DMS53 treated with DMSO at 0.1 percent for 48 hours (cell line): ENCODE results near the gene DNPH1.

Experiments
- DNase-seq: peaks from one replicate; lab custom pipeline; 2025; ENCODE audit not compliant: unreplicated experiment; lab: John Stamatoyannopoulos, UW

The DNPH1 gene

GRCh38 chr6:43185391-43185985, 43.8 kb downstream of the DNPH1 start:
- no peak for DNase-seq

DNA sequence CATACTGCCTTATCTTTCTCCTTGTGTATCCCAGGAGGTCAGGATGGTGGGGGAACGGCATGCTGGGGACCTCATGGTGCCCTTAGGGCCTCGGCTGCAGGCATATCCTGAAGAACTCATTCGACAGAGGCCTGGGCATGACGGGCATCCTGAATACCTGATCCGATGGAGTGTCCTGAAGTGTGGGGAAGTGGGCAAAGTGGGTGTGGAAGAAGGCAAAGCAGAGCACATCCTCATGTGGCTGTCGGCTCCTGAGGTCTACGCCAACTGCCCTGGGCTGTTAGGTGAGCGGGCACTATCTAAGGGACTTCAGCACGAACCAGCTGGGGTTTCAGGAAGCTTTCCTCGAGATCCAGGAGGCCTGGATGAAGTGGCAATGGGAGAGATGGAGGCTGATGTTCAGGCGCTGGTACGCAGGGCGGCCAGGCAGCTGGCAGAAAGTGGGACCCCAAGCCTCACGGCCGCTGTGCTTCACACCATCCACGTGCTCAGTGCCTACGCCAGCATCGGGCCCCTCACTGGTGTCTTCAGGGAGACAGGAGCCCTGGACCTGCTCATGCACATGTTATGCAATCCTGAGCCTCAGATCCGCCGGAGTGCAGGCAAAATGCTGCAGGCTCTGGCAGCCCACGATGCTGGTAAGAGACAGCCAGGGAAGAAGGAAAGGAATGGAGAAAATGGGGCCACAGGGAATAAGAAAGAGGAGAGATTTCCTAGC, 44.9 kb downstream of the DNPH1 start:
- DNase-seq, result no peak

- DNase-seq, result no peak
Measured at GRCh38 chr6:43183441-43183840, 45.8 kb downstream of the DNPH1 start.

DNA sequence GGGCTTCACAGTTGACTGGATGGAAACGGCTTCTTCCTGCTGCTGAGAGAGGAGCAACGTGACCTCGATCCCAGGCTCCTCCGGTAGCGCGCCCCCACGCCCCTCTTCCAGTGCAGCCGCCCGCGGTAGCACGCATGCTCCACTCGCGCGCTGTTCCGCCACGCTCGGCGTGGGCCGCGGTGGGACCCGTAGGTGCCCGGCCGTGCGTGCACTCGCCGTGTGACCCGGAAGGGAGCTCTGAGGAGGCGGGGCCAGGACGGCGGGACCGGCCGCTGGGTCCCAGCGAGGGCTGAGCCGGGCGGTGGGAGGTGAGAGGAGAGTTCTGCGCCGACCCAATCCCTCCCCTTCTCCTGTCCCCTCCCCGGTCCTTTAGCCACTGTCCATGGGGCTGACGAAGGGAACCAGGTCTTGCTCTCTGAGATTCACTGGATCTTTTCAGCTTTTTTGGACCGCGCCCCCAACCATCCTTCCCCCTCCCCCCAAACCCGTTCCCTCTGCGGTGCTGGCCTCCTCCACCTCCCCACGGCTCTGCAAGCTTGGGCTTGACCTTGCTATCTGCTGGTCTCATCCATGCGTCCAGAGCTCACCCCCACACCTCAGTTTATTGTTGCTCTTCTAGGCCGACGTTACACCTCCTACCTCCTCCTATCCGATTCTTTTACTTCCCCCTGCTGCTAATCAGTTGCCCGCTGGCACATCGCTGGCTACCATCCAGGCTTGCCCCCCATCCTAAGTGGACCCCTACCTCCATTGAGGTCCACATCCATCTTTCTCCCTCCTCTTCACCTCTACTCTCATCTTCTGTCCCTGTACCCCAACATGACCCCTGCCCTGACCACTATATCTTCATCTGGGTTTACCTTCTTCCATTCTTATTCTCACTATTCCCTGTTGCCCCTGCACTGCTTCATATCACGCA, 47.1 kb downstream of the DNPH1 start, which contains the start of gene CUL9:
Gene CUL9, plus strand, starts transcription at position 255 of the 919 bp plus-strand sequence. CDS start 2,115 bp downstream, outside the sequence.
- DNase-seq, result peak; percentile 70

- DNase-seq, result no peak
Measured at GRCh38 chr6:43181621-43181941, 47.7 kb downstream of the DNPH1 start.

DNA sequence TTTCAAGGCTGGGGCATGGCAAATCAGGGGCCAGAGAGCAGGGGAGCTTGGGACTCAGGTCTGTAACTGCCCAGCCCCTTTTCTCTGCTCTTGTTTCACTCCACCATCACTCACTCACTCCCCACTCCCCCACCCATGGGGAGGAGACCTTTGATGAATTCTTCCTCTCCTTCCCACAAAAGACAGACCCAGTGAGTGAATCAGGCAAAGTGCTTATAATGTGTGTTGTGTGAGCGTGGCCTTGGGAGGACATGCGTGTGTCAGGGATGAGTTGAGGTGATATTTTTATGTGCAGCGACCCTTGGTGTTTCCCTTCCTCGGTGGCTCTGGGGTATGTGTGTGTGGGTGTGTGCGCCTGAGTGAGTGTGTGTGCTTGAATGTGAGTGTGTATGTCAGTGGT, 48.3 kb downstream of the DNPH1 start:
- DNase-seq, result no peak

DNA sequence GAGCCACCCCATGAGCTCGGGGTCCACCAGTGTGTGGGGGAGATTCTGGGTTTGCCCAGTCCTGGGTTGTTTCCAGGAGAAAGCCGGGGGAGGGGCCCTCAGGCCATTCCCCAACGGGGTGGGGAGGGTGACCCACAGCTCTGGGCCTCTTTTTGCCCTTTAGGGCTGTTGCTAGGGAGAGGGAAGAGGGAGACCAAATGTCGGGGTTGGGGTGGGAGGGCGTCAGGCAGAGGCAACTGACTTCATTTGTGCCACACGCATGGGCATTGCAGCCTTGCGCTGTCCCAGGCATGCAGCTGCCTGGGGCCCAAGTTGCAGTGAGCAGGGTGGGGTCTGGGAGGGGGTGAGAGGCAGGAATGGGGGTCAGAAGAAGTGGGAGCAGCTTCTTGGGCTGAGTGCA, 49.2 kb downstream of the DNPH1 start:
- no peak for DNase-seq

- DNase-seq, result no peak
Measured at GRCh38 chr6:43178951-43179830, 50.1 kb downstream of the DNPH1 start.

DNA sequence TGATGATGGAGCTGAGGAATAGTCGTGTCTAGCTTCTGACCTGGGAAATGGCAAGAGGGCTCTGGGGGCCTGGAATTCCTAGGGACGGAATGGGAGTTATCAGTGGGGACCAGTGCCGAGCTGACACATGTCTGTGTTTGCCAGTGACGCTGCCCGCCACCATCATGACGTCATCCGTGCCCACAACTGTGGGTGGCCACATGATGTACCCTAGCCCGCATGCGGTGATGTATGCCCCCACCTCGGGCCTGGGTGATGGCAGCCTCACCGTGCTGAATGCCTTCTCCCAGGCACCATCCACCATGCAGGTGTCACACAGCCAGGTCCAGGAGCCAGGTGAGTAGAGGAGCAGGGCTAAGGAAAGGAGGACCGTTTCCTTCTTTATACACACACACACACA, 51.1 kb downstream of the DNPH1 start:
- DNase-seq, result no peak

DNA sequence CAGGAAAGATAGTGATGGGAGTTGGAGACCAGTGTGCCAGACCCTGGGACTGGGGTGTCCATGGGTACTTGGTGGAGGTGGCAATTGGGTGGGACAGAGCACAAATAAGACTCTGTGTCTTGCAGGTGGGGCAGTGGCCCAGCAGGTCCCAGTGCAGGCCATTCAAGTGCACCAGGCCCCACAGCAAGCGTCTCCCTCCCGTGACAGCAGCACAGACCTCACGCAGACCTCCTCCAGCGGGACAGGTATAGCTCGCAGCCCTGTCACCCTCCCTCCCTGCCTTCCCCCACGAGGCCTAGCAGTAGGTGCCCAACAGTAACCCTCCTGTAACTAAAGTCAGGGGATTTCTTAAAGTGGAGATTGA, 52.9 kb downstream of the DNPH1 start:
- no peak for DNase-seq

GRCh38 chr6:43175676-43176422, 53.4 kb downstream of the DNPH1 start:
- no peak for DNase-seq
